SHP77 treated with DMSO at 0.1 percent for 48 hours (cell line): ENCODE data around the gene VOPP1.
"Not testable (repeated sequence)": the region's sequence is repeated elsewhere in the genome, so short reads cannot be mapped to it uniquely, and the experiment has no call there.

Source experiments
- DNase-seq: peaks from one replicate; lab custom pipeline; 2025; lab: John Stamatoyannopoulos, UW

The VOPP1 gene

GRCh38 chr7:55572378-55573233 is at the start of gene VOPP1:
Gene VOPP1 (minus strand): TSS chr7:55572502. CDS start chr7:55572324, 178 bp downstream.
- peak; percentile 40 for DNase-seq

- no peak for DNase-seq
Observed at GRCh38 chr7:55618913-55619312, 46.6 kb upstream of the VOPP1 start.

- DNase-seq: not testable (repeated sequence)
Observed at GRCh38 chr7:55614365-55615064, 42.2 kb upstream of the VOPP1 start.

GRCh38 chr7:55609726-55610125 is 37.4 kb upstream of the VOPP1 start:
- DNase-seq: not testable (repeated sequence)

- not testable (repeated sequence) for DNase-seq
Observed at GRCh38 chr7:55605661-55606060, 33.4 kb upstream of the VOPP1 start.

GRCh38 chr7:55597944-55598499 is 25.7 kb upstream of the VOPP1 start:
- DNase-seq: peak; percentile 43

- not testable (repeated sequence) for DNase-seq
Observed at GRCh38 chr7:55597214-55597739, 25.0 kb upstream of the VOPP1 start.

GRCh38 chr7:55595511-55595910 is 23.2 kb upstream of the VOPP1 start:
- no peak for DNase-seq

- no peak for DNase-seq
Observed at GRCh38 chr7:55594870-55595269, 22.6 kb upstream of the VOPP1 start.

GRCh38 chr7:55594414-55594813 is 22.1 kb upstream of the VOPP1 start:
- no peak for DNase-seq

GRCh38 chr7:55593515-55594318 is 21.4 kb upstream of the VOPP1 start:
- DNase-seq: peak; percentile 57

GRCh38 chr7:55593172-55593514 is 20.8 kb upstream of the VOPP1 start:
- DNase-seq: no peak

GRCh38 chr7:55592492-55592891 is 20.2 kb upstream of the VOPP1 start:
- no peak for DNase-seq

GRCh38 chr7:55591282-55591931 is 19.1 kb upstream of the VOPP1 start:
- DNase-seq: no peak

- no peak for DNase-seq
Observed at GRCh38 chr7:55590517-55591281, 18.4 kb upstream of the VOPP1 start.

- DNase-seq: no peak
Observed at GRCh38 chr7:55589905-55590304, 17.6 kb upstream of the VOPP1 start.

- no peak for DNase-seq
Observed at GRCh38 chr7:55588976-55589604, 16.8 kb upstream of the VOPP1 start.

GRCh38 chr7:55588379-55588699 is 16.0 kb upstream of the VOPP1 start:
- no peak for DNase-seq

GRCh38 chr7:55587687-55588378 is 15.5 kb upstream of the VOPP1 start:
- no peak for DNase-seq

GRCh38 chr7:55582656-55583055 is 10.4 kb upstream of the VOPP1 start:
- not testable (repeated sequence) for DNase-seq
